Mucosa of gallbladder (tissue), 1 donor: ENCODE measurements around the gene TPPP2. TPM values are rescaled to one million over a fixed set of nuclear protein-coding genes. Genes with fewer than 3 reads are reported as not detected.
A peak's percentile ranks its signal among the peaks of the same experiment; 100 is the strongest.
"Not testable (repeated sequence)": the region's sequence is repeated elsewhere in the genome, so short reads cannot be mapped to it uniquely, and the experiment has no call there.

ENCODE experiments used
- DNase-seq: peaks from one replicate; pipeline ENCODE4 v3.0.0-alpha.2; 2020; ENCODE audit warnings: low spot score
- total RNA-seq: library from RNA; stranded (reverse); gene quantifications from one replicate; pipeline ENCODE4 v1.2.1, GENCODE V29; 2021
- donor health status: DM: no; HTN: no; CAD: no.

Gene TPPP2
- total RNA-seq, 1 donor from 2014 or later, result 0.81 TPM

DNA sequence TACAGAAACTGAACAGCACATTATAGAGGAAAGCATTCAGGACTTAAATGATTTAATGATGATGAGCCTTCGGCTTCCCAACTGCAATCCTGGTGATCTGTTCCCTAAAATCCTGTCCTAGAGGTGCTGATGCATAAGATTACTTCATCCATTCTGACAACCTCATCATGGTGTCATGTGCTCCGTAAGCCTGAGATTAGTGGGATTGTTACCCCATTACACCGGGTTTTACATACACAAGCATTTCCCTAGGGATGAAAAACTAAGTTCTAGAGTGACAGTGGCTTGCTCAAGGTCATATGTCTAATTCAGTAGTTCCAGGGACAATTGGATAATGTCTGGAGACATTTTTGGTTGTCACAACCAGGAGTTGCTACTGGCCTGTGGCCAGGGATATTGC is 7.1 kb downstream of the TPPP2 start:
- DNase-seq, result no peak

DNA sequence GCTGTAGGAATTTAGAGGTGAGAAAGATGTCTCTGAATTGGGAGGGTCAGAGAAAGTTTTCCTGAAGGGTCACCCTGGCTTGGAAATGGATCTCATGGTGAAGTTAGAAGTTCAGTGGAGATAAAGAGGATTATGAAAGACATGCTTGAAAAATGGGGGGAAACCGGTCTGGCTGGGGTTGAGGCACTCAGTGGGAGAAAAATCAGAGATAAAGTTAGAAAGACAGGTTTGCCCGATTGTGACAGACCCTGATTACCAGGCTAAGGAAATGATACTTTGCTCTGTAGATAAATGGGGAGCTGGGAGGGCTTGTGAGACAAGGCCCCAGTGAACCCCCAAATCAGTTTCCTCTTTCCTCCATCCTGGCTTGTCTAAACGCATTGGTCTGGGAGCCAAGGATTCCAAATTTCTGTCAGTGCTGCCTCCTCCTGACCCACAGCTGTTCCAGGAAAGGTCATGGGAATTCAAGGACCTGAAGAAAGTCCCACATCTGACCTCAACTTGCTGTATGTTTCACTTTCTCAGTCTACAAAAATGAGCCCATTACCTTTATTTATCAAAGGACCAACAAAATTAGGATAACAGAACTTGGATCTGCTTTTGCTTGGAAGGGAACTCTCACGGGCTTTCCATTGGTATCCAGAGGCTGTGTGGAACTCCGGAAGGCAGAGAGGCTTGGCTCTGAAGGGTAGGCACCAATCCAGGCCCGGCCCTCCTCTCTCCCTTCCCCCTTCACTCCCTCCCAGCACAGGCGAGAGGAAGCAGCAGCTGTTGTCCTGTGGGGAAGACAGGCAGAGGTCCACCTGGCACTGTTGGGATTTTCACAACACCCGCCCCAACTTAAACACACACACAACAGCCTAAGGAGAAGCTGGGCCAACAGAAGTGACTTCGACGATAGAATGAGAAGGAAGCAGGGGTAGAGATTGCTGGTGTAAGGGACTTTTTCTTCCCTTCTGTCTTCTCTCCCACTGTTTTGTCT is 8.7 kb downstream of the TPPP2 start:
- DNase-seq, result peak; percentile 85

DNA sequence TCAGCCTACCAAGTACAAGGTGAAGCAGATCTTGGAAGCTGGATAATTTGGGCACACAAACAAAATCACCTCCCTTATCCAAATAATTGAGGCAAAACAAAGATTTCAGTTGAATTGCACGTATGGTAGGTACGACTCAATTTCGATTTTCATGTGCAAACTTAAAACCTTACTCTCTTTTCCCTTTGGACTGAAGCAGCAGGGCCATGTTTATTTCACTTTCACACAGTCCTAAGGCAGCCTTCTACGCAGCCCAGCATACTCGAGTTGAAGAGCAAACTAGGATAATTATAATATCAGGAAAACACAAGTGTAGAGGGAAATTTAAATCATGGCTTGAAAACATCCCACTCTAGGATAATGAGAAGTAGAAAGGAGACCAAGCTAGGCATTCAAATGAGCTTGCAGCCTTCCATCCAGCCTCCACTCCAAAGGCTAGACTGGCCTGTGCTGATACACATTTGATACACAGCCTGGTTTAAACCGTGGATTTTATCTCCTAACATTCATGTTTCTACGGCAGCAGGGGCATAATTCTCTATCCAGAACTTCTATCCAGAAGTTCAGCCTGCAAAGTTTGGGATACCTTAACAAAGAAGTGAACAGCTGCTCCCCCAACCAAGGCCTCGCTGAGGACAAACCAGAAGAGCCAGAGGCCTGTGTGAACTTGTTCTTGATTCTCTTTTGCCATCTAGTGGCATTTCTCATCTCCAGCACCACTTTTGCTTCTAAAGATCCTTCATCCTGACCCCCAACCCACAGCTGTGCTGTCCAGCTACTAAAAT is 9.8 kb downstream of the TPPP2 start:
- peak; percentile 60 for DNase-seq

DNA sequence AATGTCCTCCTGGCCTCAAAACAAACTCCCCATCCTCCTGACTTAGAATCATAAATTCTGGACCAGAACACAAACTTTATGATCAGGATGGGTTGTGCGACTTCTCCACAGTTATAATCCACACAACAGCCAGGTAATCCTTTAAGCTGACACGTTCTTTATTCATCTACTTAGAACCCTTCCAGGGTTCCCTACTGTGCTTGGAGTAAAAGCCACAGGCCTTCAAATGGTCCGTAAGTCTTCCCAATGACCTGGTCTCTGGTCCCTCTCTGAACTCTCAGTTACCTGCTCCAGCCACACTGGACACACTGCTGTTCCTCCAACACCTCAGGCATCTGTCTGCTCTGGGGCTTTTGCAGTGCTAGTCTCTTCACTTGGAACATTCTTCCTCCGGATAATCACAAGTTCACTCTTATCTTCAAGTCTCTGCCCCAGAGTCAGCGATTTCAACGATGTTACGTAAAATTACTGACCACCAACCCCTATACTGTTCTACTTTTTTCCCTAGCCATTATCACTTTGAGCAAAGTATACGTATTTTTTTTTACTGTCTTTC is 10.4 kb downstream of the TPPP2 start:
- no peak for DNase-seq

DNA sequence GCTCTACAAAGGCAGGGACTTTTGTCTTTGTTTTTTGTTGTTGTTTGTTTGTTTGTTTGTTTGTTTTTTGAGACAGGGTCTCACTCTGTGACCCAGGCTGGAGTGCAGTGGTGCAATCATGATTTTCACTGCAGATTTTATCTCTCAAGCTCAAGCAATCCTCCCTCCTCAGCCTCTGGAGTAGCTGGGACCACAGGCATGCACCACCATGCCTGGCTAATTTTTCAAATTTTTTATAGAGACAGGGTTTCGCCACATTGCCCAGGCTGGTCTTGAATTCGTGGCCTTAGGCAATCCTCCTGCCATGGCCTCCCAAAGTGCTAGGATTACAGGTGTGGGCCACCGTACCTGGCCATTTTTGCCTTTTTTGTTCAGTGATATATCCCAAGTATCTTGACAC is 10.9 kb downstream of the TPPP2 start:
- DNase-seq, result not testable (repeated sequence)

DNA sequence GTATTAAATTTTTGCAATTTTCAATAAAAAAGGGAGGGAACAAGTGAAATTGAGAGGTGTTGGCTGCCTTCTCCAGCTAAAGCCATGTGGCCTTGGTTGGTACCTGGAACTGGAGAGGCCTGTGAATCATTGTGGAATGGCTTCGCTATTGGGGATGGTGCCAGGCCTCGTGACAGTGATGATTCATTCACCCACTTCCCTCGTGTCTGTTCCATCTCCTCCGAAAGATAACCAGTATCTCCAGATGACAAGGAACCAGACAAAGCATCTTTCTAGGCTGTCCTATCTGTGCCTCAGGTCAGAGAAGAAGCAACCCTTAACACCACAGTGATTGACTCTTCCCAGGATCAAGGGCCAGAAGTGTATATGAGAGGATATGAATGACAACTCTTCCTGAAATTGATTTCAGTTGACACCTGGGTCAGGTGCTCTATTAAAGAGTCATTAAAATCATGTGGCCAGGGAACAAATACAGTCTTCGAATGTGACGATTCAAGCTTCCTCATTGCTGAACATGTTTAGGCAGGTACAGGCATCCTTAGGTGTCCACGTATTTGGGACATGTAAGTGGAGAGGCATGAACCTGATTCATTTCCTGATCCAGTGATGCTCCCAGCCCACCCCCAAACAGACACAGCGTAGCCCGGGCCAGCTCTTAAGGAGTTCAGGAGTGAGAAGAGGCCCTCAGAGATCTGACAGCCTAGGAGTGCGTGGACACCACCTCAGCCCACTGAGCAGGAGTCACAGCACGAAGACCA is 11.8 kb downstream of the TPPP2 start, which contains the start of gene RNASE7:
RNASE7 (plus strand) TSS at position 687 of the 758 bp plus-strand sequence. CDS start 631 bp downstream, outside the sequence.
- peak; percentile 81 for DNase-seq

GRCh38 chr14:21042918-21043317 is 12.9 kb downstream of the TPPP2 start:
- no peak for DNase-seq

- no peak for DNase-seq
Measured at GRCh38 chr14:21043387-21043973, 13.5 kb downstream of the TPPP2 start.

DNA sequence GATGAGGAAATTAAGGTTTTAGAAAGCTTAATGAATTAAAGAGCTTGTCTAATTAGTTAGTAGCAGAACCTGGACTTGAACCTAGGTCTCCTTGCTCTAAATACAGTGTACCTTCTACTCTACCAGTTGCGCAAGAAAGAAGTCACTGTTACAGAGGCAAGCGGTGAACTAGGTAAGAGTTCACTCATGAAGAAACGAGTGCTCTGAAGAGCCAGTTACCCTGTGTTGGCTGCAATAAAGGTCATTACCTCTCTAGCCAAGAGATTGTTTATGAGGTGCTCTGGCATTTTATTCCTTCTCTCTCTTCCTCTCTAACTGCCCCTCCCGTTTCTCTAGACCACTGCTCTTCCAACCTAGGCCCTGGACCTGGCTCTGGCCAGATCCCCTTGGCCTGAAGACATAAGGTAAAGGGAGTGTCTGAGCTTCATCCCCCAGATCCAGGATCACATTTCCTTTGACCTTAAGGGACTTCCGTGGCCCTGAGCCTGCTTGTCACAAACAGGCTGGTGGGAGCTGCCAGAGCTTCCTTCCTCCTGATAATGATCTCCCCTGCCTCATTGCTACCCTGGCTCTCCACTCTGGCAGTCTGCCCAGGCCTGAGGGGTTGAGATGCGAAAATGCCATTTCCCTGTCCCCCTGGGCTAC is 14.1 kb downstream of the TPPP2 start:
- no peak for DNase-seq

DNA sequence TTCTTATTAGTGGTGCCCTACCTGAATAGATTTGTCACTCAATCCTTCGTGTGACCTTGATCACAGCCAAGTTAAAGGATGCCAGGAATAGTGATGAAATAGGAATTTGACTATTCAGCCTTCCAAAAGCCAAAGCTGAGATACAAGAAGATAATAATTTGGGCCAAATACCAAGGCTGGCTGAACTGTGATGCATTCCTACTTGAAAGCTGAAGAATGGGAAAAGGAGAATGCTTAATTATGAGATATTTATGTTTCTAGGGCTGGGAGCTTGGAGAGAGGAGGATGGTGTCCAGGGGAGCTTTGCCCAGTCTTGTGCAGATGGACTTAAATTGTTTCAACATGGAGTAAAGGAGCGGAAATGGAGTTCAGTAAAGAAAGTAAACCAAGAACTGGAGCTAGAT is 17.4 kb downstream of the TPPP2 start:
- DNase-seq, result no peak

DNA sequence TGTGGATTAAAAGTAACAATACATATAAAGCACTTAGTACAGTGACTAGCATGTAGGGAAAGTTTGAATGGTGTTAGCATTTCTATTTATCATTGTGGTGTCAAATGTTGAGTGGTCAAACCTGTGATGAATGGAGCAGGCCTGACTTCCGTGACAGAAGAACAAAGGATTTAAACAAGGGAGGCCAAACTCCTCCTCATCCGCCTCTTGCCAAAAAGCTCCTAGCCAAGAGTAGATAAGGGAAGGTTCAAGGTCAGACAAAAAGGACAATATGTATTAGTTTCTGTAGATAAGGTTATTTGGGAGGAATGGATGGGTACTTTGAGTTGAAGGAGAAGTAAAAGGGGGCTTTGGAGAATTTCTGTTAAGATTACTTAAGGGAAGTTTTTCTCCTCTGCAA is 18.6 kb downstream of the TPPP2 start:
- no peak for DNase-seq

- no peak for DNase-seq
Measured at GRCh38 chr14:21049271-21049673, 19.3 kb downstream of the TPPP2 start.

DNA sequence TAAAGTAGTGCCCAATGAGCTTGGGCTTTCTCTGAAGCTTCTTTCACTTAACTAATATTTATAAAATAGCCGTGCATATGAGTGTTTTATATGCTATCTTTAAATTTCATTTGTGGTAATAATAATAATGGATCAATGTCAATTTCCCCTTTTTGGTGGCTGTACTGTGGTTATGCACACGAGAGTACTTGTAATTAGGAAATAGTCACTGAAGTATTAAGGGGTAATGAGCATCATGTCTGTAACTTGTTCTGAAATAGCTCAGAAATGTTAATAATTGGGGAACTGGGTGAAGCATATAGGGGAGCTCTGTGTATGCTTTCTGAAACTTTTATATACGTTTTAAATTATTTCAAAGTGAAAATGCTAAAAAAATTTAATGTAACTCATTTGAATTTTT is 20.6 kb downstream of the TPPP2 start:
- DNase-seq, result no peak

GRCh38 chr14:21053184-21054122 is 23.4 kb downstream of the TPPP2 start:
- DNase-seq, result no peak

DNA sequence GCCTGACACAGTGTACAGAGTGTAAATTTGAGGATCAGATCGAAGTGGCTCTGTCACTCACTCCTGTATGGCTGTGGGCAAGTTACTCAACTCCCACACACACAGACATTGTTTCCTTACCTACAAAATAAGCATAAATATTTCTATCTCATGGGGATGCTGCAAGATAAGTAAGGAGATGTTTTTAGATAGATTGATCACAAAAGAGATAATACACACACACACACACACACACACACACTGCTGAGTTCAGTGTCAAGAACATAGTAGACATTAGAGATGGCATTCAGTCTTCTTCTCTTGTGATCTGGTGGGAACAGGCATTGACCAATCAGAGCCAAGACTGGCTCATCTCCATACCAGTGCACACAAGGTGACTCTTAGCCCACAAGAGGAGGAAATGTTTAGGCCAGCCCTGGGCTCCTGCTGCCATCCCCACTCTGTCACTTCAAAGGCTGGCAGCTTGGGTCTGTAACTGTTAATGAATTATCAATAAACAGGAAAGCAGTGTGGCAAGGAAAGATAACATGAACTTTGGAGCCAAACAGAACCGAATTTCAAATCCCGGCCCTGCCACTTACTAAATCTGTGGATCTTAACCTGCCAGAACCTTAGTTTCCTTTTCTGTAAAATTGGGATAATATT is 24.2 kb downstream of the TPPP2 start:
- peak; percentile 84 for DNase-seq

- DNase-seq, result no peak
Measured at GRCh38 chr14:21054768-21055145, 24.7 kb downstream of the TPPP2 start.

- peak; percentile 81 for DNase-seq
Measured at GRCh38 chr14:21055432-21056117, 25.6 kb downstream of the TPPP2 start.

DNA sequence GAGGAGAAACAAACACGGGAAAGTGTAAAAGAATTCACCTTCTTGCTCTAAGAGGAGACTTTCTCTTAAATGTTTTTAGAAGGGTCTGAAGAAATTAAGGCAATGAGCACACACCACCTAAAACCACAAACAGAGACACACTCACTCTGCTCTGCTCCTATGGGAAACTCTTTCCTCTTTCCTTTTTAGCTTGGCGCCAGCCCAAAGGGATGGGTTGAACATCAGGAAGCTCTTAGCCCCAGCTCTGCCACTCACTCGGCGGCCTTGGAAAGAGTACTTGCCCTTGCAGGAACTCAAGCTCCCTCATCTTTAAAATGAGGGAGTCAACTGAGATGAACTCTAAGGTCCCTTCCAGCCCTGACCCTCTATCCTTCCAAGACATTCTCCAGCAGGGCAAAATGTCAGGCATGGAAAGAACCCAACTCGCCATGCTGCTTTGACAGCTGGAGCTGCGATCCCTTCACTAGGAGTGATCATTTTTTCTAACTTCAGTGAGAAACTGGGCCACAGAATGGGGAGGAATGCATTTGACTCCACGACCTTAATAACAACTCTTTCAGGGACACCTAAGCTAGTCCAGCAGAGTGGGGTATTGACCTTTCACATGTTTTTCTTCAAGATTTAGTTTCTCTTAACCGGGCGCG is 26.6 kb downstream of the TPPP2 start:
- peak; percentile 79 for DNase-seq
